OCI-LY7 (cell line): ENCODE data around the gene ANO1. TPM values are rescaled to one million over a fixed set of nuclear protein-coding genes. Genes with fewer than 3 reads are reported as not detected.

Source experiments
- BruUV-seq: library from RNA; stranded (reverse); fragments of 400-500 nt; replicated peaks from 2 replicates; lab custom pipeline; 2021; lab: Mats Ljungman, UMichigan
- CTCF ChIA-PET: fragments of 300-600 bp; sonication (Branson Sonifier 250); formaldehyde crosslinking; loops from one replicate; lab custom pipeline; 2022; ENCODE audit warnings: antibody characterized with exemption; ENCODE audit not compliant: unreplicated experiment; lab: Charles Lee
- POLR2A ChIA-PET: fragments of 300-600 bp; sonication (Branson Sonifier 250); formaldehyde crosslinking; loops from one replicate; lab custom pipeline; 2022; ENCODE audit warnings: antibody characterized with exemption; lab: Charles Lee
- DNase-seq: peaks from one replicate; pipeline ENCODE4 v3.0.0-alpha.2; 2015; ENCODE audit warnings: low spot score
- H2AFZ ChIP-seq: fragments of 200-600 bp; sonication (generic), shearing (Covaris generic); 2 replicates; pipeline ENCODE4 v1.6.1; 2014; ENCODE audit warnings: mild to moderate bottlenecking, antibody characterized with exemption, low read length, moderate library complexity
- H3K27ac ChIP-seq: fragments of 200-600 bp; sonication (generic); 2 replicates; pipeline ENCODE4 v1.5.1; 2014; ENCODE audit warnings: mixed run types, low read depth, mild to moderate bottlenecking, moderate library complexity, low read length, inconsistent platforms; ENCODE audit not compliant: poor library complexity, severe bottlenecking
- H3K36me3 ChIP-seq: fragments of 200-600 bp; sonication (generic); 2 replicates; pipeline ENCODE4 v1.6.1; 2014; ENCODE audit warnings: mild to moderate bottlenecking, antibody characterized with exemption, low read length, moderate library complexity, mixed read lengths; ENCODE audit not compliant: insufficient read depth
- H3K4me1 ChIP-seq: fragments of 200-600 bp; sonication (generic); 2 replicates; pipeline ENCODE4 v1.5.1; 2014; ENCODE audit warnings: mild to moderate bottlenecking, low read length; ENCODE audit not compliant: insufficient read depth, poor library complexity, severe bottlenecking
- H3K4me2 ChIP-seq: fragments of 200-600 bp; sonication (generic); 2 replicates; pipeline ENCODE4 v1.6.1; 2014; ENCODE audit warnings: mild to moderate bottlenecking, low read length
- H3K4me3 ChIP-seq: fragments of 200-600 bp; sonication (generic); 2 replicates; pipeline ENCODE4 v1.5.1; 2014; ENCODE audit warnings: mild to moderate bottlenecking, low read depth, low read length; ENCODE audit not compliant: poor library complexity, severe bottlenecking
- H3K79me2 ChIP-seq: fragments of 200-600 bp; sonication (generic); 2 replicates; pipeline ENCODE4 v1.6.1; 2016; ENCODE audit warnings: low read depth, mild to moderate bottlenecking, low read length, moderate library complexity, mixed read lengths; ENCODE audit not compliant: insufficient read depth
- H3K9me2 ChIP-seq: fragments of 200-600 bp; sonication (generic); 2 replicates; pipeline ENCODE4 v1.6.1; 2016; ENCODE audit warnings: mild to moderate bottlenecking, low read length, mixed read lengths; ENCODE audit not compliant: insufficient read depth
- H3K9me3 ChIP-seq: fragments of 200-600 bp; sonication (generic); 2 replicates; pipeline ENCODE4 v1.6.1; 2014; ENCODE audit warnings: mild to moderate bottlenecking, mixed run types, low read length, mixed read lengths
- H4K20me1 ChIP-seq: fragments of 200-600 bp; sonication (generic); 2 replicates; pipeline ENCODE4 v1.6.1; 2014; ENCODE audit warnings: mild to moderate bottlenecking, antibody characterized with exemption, low read length, moderate library complexity, mixed read lengths; ENCODE audit not compliant: insufficient read depth
- EZH2phosphoT487 ChIP-seq: fragments of 200-600 bp; sonication (generic); IDR thresholded peaks from 2 replicates; pipeline ENCODE4 v1.6.1; 2018; ENCODE audit warnings: low read depth, borderline replicate concordance, mild to moderate bottlenecking, mixed run types, antibody characterized with exemption, low read length, moderate library complexity, mixed read lengths
- intact Hi-C: fragments of 100-400 bp; cut with micrococcal nuclease; formaldehyde crosslinking; loops from one replicate; pipeline ENCODE4 v1.10.0; 2022; ENCODE audit not compliant: unreplicated experiment
- total RNA-seq, 2 experiments: library from RNA; depleted of rRNA in 1 of 2; stranded (reverse); fragments of >200 nt in 1 of 2; shearing (Covaris generic) in 1 of 2; gene quantifications; 2 replicates each; pipeline ENCODE4 v1.2.3, GENCODE V29; 2014 to 2022
- TF ChIP-seq, protein P1 (sequence below): fragments of 200-600 bp; sonication (generic); conservative IDR thresholded peaks from 2 replicates; pipeline ENCODE4 v1.5.1; 2014; ENCODE audit warnings: mild to moderate bottlenecking, antibody characterized with exemption, low read length, moderate library complexity, mixed read lengths

ANO1 gene
- total RNA-seq, 2 experiments from 2014 or later, result not detected

DNA sequence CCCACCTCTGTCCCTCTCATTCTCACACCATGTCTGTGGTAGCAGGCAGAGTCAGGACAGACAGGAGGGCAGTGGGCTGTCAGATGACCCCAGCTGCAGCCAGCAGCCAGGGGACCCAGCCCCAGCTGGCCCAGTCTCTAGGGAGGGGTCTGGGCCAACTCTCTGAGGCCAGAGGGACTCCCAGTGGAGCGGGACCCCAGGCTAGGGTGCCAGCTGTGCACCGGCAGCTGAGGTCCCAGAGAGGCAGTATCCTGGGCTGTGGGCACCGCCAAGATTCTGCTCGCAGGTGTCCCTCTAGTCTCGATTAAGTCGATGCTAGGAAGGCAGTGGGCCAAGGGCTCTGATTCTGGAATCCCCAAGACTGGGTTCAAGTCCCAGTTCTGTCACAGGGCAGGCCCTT lies 108.3 kb downstream of the ANO1 start:
- DNase-seq, result no peak
- POLR2A ChIA-PET, result no interaction called here
- no TSS peak for BruUV-seq
- H3K27ac ChIP-seq, result no peak overlapping the region
- H3K9me3 ChIP-seq, result no peaks in the 10 kb centered on the region
- H3K4me1 ChIP-seq, result no peaks in the 10 kb centered on the region
- H3K4me2 ChIP-seq, result no peak overlapping the region
- no peaks in the 10 kb centered on the region for H4K20me1 ChIP-seq
- H2AFZ ChIP-seq, result no peak overlapping the region
- CTCF ChIA-PET, result no interaction called here
- TF ChIP-seq, protein P1, sequence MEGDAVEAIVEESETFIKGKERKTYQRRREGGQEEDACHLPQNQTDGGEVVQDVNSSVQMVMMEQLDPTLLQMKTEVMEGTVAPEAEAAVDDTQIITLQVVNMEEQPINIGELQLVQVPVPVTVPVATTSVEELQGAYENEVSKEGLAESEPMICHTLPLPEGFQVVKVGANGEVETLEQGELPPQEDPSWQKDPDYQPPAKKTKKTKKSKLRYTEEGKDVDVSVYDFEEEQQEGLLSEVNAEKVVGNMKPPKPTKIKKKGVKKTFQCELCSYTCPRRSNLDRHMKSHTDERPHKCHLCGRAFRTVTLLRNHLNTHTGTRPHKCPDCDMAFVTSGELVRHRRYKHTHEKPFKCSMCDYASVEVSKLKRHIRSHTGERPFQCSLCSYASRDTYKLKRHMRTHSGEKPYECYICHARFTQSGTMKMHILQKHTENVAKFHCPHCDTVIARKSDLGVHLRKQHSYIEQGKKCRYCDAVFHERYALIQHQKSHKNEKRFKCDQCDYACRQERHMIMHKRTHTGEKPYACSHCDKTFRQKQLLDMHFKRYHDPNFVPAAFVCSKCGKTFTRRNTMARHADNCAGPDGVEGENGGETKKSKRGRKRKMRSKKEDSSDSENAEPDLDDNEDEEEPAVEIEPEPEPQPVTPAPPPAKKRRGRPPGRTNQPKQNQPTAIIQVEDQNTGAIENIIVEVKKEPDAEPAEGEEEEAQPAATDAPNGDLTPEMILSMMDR, result no peak
- no peak for TF ChIP-seq EZH2phosphoT487
- H3K4me3 ChIP-seq, result no peak overlapping the region
- H3K36me3 ChIP-seq, result no peaks in the 10 kb centered on the region
- no peaks in the 10 kb centered on the region for H3K79me2 ChIP-seq
- intact Hi-C loops, result no loop called here
- H3K9me2 ChIP-seq, result no peaks in the 10 kb centered on the region

DNA sequence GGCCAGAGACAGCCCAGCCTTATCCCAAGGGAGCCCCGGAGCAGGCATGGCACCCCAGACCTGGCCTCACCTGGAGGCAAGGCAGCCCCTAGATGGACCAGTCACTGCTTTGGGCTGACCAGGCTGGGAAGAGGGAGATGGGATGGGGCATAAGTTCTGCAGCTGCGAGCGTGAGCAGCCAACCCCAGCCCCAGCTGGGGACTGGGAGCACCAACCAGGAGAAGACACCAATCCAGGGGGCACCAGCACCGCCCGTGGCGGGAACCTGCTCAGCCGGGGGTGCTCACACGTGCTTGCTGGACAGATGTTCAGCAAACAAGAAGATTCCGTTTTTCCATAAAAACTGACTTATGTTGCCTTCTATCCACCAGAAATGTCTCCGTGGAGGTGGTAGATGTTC lies 108.8 kb downstream of the ANO1 start:
- CTCF ChIA-PET, result no interaction called here
- H3K4me3 ChIP-seq, result no peak overlapping the region
- intact Hi-C loops, result no loop called here

DNA sequence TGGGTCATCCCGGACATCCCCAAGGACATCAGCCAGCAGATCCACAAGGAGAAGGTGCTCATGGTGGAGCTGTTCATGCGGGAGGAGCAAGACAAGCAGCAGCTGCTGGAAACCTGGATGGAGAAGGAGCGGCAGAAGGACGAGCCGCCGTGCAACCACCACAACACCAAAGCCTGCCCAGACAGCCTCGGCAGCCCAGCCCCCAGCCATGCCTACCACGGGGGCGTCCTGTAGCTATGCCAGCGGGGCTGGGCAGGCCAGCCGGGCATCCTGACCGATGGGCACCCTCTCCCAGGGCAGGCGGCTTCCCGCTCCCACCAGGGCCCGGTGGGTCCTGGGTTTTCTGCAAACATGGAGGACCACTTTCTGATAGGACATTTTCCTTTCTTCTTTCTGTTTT lies 109.7 kb downstream of the ANO1 start:
- no peak overlapping the region for H3K27ac ChIP-seq
- DNase-seq, result no peak
- no peaks in the 10 kb centered on the region for H3K9me2 ChIP-seq
- H3K4me2 ChIP-seq, result no peak overlapping the region
- H3K9me3 ChIP-seq, result no peaks in the 10 kb centered on the region
- no peaks in the 10 kb centered on the region for H3K79me2 ChIP-seq
- no peaks in the 10 kb centered on the region for H3K4me1 ChIP-seq
- no peak overlapping the region for H3K4me3 ChIP-seq
- H4K20me1 ChIP-seq, result no peaks in the 10 kb centered on the region
- CTCF ChIA-PET, result no interaction called here
- no peak overlapping the region for H2AFZ ChIP-seq
- H3K36me3 ChIP-seq, result no peaks in the 10 kb centered on the region
- no peak for TF ChIP-seq EZH2phosphoT487
- TF ChIP-seq, protein P1, result no peak
- POLR2A ChIA-PET, result no interaction called here
- intact Hi-C loops, result no loop called here
- no TSS peak for BruUV-seq

More for the DNA sequence above, 108.8 kb downstream of the ANO1 start:
- Histone ChIP-seq H3K4me1 (no peaks in the 10 kb centered on the region), H2AFZ (no peak overlapping the region), H3K79me2 (no peaks in the 10 kb centered on the region), H3K27ac (no peak overlapping the region), H3K9me2 (no peaks in the 10 kb centered on the region), H3K9me3 (no peaks in the 10 kb centered on the region), H3K36me3 (no peaks in the 10 kb centered on the region), H4K20me1 (no peaks in the 10 kb centered on the region), H3K4me2 (no peak overlapping the region)
- POLR2A ChIA-PET, result no interaction called here
- DNase-seq, result no peak
- BruUV-seq, result no TSS peak
- no peak for TF ChIP-seq EZH2phosphoT487
- TF ChIP-seq, protein P1, result no peak
